Hepatocyte (in vitro differentiated cells): Measurements from ENCODE around the gene PDE4B.

Experiments used
- CTCF ChIP-seq: fragments of 200-600 bp; sonication (generic); IDR thresholded peaks from 2 replicates; pipeline ENCODE4 v1.5.1; 2016; ENCODE audit warnings: antibody characterized with exemption, mild to moderate bottlenecking; ENCODE audit not compliant: poor library complexity
- EZH2 ChIP-seq: fragments of 200-600 bp; sonication (generic); IDR thresholded peaks from 2 replicates; pipeline ENCODE4 v1.6.1; 2016; ENCODE audit warnings: antibody characterized with exemption, mild to moderate bottlenecking, borderline replicate concordance

DNA sequence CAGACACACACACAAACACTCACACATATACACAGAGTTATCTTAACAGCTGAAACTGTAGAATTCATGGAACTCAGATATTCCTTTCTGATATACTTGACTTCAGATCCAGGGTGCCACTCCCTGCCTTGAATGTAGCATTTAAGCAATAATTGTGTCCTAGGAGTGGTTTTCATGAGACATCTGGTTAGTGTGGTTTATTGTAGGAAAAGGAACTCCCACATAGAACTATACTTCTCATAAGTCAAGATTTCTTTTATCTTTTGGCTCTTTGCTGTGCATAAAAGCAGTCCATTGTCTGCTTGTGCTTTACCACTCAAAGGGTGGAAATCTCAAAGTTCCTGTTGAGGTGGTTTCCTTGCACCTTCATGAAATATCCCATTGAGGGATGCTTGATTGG is 468.7 kb downstream of the PDE4B start:
- TF ChIP-seq CTCF = no peak
- TF ChIP-seq EZH2 = no peak
